B cell (primary cell): ENCODE results near the gene SPIB. TPM values are rescaled to one million over a fixed set of nuclear protein-coding genes. Genes with fewer than 3 reads are reported as not detected.

Source experiments
- ATAC-seq: fragments of 200-7000 bp; cut with Tn5 transposase; one replicate; pipeline ENCODE4 v1.10.0; 2021; ENCODE audit warnings: low read depth, mild to moderate bottlenecking, moderate number of reproducible peaks, moderate library complexity
- CTCF ChIA-PET: fragments of 350-600 bp; sonication (Branson Sonifier 250); formaldehyde crosslinking; loops from one replicate; lab custom pipeline; 2021; ENCODE audit warnings: antibody characterized with exemption, inconsistent platforms; lab: Charles Lee
- POLR2A ChIA-PET: fragments of 350-600 bp; sonication (Branson Sonifier 250); formaldehyde crosslinking; loops from one replicate; lab custom pipeline; 2021; ENCODE audit warnings: antibody characterized with exemption; lab: Charles Lee
- DNase-seq: peaks from one replicate; pipeline ENCODE4 v3.0.0; 2013
- H2AFZ ChIP-seq: 2 replicates; pipeline ENCODE4 v1.6.1; 2012; ENCODE audit warnings: mild to moderate bottlenecking, low read depth, low read length; ENCODE audit not compliant: insufficient read depth, poor library complexity, severe bottlenecking
- H3K27ac ChIP-seq, 2 donors: 1 replicate in 1 of 2; 2 replicates in 1 of 2; pipeline ENCODE4 v1.5.1; 2012 to 2013; ENCODE audit warnings: low read length in 2 of 2, mild to moderate bottlenecking in 2 of 2, moderate library complexity in 1 of 2
- H3K27me3 ChIP-seq, 4 experiments: fragments of 200-600 bp in 1 of 4; sonication (generic) in 1 of 4; replicated peaks in 1 of 4; 1 replicate in 2 of 4; 2 replicates in 2 of 4; pipeline versions ENCODE4 v1.6.1 to v1.7.0; 2013 to 2016; ENCODE audit warnings: low read length in 3 of 4, mild to moderate bottlenecking in 2 of 4, mixed read lengths in 1 of 4, moderate library complexity in 1 of 4; ENCODE audit not compliant: insufficient read depth in 4 of 4, control insufficient read depth in 3 of 4; ENCODE audit errors: control extremely low read depth in 1 of 4
- H3K36me3 ChIP-seq, 2 experiments: replicated peaks in 1 of 2; 1 replicate in 1 of 2; 2 replicates in 1 of 2; pipeline versions ENCODE4 v1.6.1 to v1.7.1; 2013; ENCODE audit warnings: low read length in 1 of 2; ENCODE audit not compliant: insufficient read depth in 2 of 2, control insufficient read depth in 1 of 2; ENCODE audit errors: control extremely low read depth in 1 of 2, extremely low read depth in 1 of 2
- H3K4me1 ChIP-seq, 2 donors: fragments of 200-600 bp in 1 of 2; sonication (generic) in 1 of 2; 1 replicate in 1 of 2; 2 replicates in 1 of 2; pipeline versions ENCODE4 v1.5.1 to v1.6.1; 2013 to 2017; ENCODE audit warnings: low read length in 2 of 2; ENCODE audit not compliant: control insufficient read depth in 2 of 2, insufficient read depth in 2 of 2
- H3K4me2 ChIP-seq: replicated peaks from 2 replicates; pipeline ENCODE3; 2012; ENCODE audit warnings: mild to moderate bottlenecking, low read depth, low read length; ENCODE audit not compliant: poor library complexity, severe bottlenecking
- H3K4me3 ChIP-seq, 5 experiments: fragments of 200-600 bp in 1 of 5; sonication (generic) in 1 of 5; 1 replicate in 3 of 5; 2 replicates in 2 of 5; pipeline versions ENCODE4 v1.5.1 to v1.7.0; 2011 to 2016; ENCODE audit warnings: low read length in 4 of 5, mild to moderate bottlenecking in 4 of 5, low read depth in 2 of 5, control low read depth in 1 of 5, moderate library complexity in 1 of 5; ENCODE audit not compliant: insufficient read depth in 1 of 5; ENCODE audit errors: control extremely low read depth in 1 of 5, extremely low read depth in 1 of 5
- H3K79me2 ChIP-seq: fragments of 200-600 bp; sonication (generic); one replicate; pipeline ENCODE4 v1.6.0; 2016; ENCODE audit warnings: low read length; ENCODE audit not compliant: control insufficient read depth, insufficient read depth
- H3K9ac ChIP-seq: fragments of 200-600 bp; sonication (generic); 2 replicates; pipeline ENCODE4 v1.6.1; 2017; ENCODE audit warnings: mild to moderate bottlenecking, low read length, moderate library complexity
- H3K9me3 ChIP-seq, 3 donors: one replicate each; pipeline versions ENCODE4 v1.6.1 to v1.7.1; 2013; ENCODE audit warnings: low read length in 2 of 3; ENCODE audit not compliant: control insufficient read depth in 2 of 3, insufficient read depth in 1 of 3; ENCODE audit errors: control extremely low read depth in 1 of 3
- H4K20me1 ChIP-seq: 2 replicates; pipeline ENCODE4 v1.6.0; 2012; ENCODE audit warnings: mild to moderate bottlenecking, low read length; ENCODE audit not compliant: insufficient read depth, control insufficient read depth, poor library complexity, severe bottlenecking
- H3K27ac Mint-ChIP-seq: one replicate; pipeline ENCODE4 v1.8.0; 2021; ENCODE audit warnings: mixed read lengths
- H3K27me3 Mint-ChIP-seq: one replicate; pipeline ENCODE4 v1.8.0; 2021; ENCODE audit warnings: mixed read lengths
- H3K4me1 Mint-ChIP-seq: one replicate; pipeline ENCODE4 v1.8.0; 2021; ENCODE audit warnings: mixed read lengths
- H3K4me3 Mint-ChIP-seq: one replicate; pipeline ENCODE4 v1.8.0; 2021; ENCODE audit warnings: mixed read lengths
- H3K9me3 Mint-ChIP-seq: one replicate; pipeline ENCODE4 v1.8.0; 2022; ENCODE audit warnings: mixed read lengths; ENCODE audit not compliant: insufficient read depth
- EZH2 ChIP-seq: IDR thresholded peaks from 2 replicates; pipeline ENCODE4 v1.6.1; 2012; ENCODE audit warnings: borderline replicate concordance, low read depth, mild to moderate bottlenecking, moderate library complexity, low read length; ENCODE audit not compliant: insufficient read depth, poor library complexity, severe bottlenecking
- WGBS: methylation state at CpG from one replicate; pipeline ENCODE4 v1.1.5; 2013; ENCODE audit warnings: missing lambda C conversion rate; ENCODE audit not compliant: insufficient coverage; 5-methylcytosine and 5-hydroxymethylcytosine counted together
- intact Hi-C: fragments of 100-400 bp; cut with micrococcal nuclease; formaldehyde crosslinking; loops from one replicate; pipeline ENCODE4 v1.10.0; 2022
- polyA plus RNA-seq: library from polyadenylated mRNA; depleted of rRNA; stranded (reverse); fragments of >200 nt; gene quantifications from 2 replicates; pipeline ENCODE4 v1.2.3, GENCODE V29; 2012
- total RNA-seq, 2 donors: library from RNA; stranded (reverse); fragments of 120-200 nt in 1 of 2; gene quantifications; 1 replicate in 1 of 2; 2 replicates in 1 of 2; pipeline versions ENCODE4 v1.2.3 to v1.2.4, GENCODE V29; 2013 to 2022
- TF ChIP-seq, protein P1 (sequence below): fragments of 200-600 bp; IDR thresholded peaks from one replicate; pipeline ENCODE4 v1.8.0; 2022; ENCODE audit warnings: antibody characterized with exemption, mild to moderate bottlenecking

The SPIB gene
- total and polyA plus RNA-seq, 2 donors (not counting 1 experiment from before 2014, with no cell fraction given): 183 to 205 TPM

DNA sequence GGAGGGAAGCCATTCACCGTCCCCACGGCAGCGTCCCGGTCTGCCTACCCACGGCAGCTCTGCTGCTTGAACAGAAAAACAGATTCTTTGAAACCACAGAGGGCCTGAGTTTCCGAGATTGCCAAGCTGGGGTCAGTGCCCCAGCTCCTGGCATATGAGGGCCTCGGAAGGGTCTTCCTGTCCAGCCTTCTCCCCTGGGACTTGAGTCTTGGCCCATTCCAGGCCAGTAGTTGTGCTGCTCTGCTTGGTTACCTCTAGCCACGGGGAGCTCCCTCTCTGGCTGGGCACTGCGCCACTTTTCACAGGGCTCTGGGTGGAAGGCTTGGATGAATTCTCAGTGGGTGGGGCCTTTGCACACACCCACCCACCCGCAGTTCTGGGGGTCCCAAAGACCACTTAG lies 8.6 kb upstream of the SPIB start:
- peak overlapping the region; percentile 15 for H3K27ac Mint-ChIP-seq
- WGBS: 93% methylated on average over 9 of the region's 10 CpGs
- POLR2A ChIA-PET: no interaction called here

DNA sequence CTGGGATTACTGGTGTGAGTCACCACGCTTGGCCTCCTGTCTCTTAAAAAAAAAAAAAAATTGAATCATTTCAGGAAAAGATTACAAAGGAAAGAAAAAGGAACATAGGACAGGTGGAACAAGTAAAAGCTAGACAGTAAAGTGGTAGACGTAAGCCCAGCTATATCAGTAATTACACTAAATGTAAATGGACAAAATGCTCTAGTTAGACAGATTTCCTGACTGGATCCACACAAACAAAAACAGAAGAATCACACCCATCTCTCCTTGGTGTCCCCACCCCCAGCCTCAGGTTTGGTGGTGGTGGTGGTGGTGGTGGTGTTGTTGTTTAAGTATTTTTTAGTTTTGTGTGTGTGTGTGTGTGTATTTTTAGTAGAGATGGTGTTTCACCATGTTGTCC lies 6.3 kb upstream of the SPIB start:
- Histone ChIP-seq H3K9ac (no peak overlapping the region), H2AFZ (no peak overlapping the region), H3K79me2 (peaks cover 8% of the 10 kb centered on the region), H4K20me1 (no peaks in the 10 kb centered on the region), H3K4me1 (peaks cover 30 to 36% of the 10 kb centered on the region in 2 donors), H3K9me3 (no peaks in the 10 kb centered on the region), H3K36me3 (peaks cover 0 to 18% of the 10 kb centered on the region in 2 experiments), H3K4me3 (no peak overlapping the region), H3K27me3 (no peaks in the 10 kb centered on the region), H3K27ac (no peak overlapping the region), H3K4me2 (no peak overlapping the region)
- CTCF ChIA-PET: interaction anchor here (0.6 to 1.7 kb wide), 6 partner anchors 29 to 496 kb away, joined by 3 to 9 read pairs (median 4); no protein-coding TSS in a partner anchor
- intact Hi-C loops: no loop called here
- Mint-ChIP-seq H3K4me1 (peaks cover 30% of the 10 kb centered on the region), H3K27ac (no peak overlapping the region), H3K4me3 (no peak overlapping the region), H3K27me3 (no peaks in the 10 kb centered on the region), H3K9me3 (no peaks in the 10 kb centered on the region)
- DNase-seq (no peak), ATAC-seq (no peak)
- TF ChIP-seq EZH2: no peak
- POLR2A ChIA-PET: interaction anchor here (0.6 kb wide), 1 partner anchor 52 kb away, joined by 4 read pairs; no protein-coding TSS in a partner anchor
- no CpG with 5 or more reads among the region's 2 CpGs for whole genome bisulfite sequencing

More for the DNA sequence above, 8.6 kb upstream of the SPIB start:
- no peak overlapping the region for H3K9ac ChIP-seq
- peaks cover 10 to 15% of the 10 kb centered on the region in 2 donors for H3K4me1 ChIP-seq
- H3K9me3 Mint-ChIP-seq: no peaks in the 10 kb centered on the region
- no peak overlapping the region for H3K4me3 Mint-ChIP-seq
- TF ChIP-seq EZH2: no peak
- TF ChIP-seq, protein P1, sequence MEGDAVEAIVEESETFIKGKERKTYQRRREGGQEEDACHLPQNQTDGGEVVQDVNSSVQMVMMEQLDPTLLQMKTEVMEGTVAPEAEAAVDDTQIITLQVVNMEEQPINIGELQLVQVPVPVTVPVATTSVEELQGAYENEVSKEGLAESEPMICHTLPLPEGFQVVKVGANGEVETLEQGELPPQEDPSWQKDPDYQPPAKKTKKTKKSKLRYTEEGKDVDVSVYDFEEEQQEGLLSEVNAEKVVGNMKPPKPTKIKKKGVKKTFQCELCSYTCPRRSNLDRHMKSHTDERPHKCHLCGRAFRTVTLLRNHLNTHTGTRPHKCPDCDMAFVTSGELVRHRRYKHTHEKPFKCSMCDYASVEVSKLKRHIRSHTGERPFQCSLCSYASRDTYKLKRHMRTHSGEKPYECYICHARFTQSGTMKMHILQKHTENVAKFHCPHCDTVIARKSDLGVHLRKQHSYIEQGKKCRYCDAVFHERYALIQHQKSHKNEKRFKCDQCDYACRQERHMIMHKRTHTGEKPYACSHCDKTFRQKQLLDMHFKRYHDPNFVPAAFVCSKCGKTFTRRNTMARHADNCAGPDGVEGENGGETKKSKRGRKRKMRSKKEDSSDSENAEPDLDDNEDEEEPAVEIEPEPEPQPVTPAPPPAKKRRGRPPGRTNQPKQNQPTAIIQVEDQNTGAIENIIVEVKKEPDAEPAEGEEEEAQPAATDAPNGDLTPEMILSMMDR: no peak
- H3K4me3 ChIP-seq: no peak overlapping the region
- H3K27me3 ChIP-seq: no peaks in the 10 kb centered on the region
- intact Hi-C loops: no loop called here
- peaks cover 0 to 18% of the 10 kb centered on the region in 2 experiments for H3K36me3 ChIP-seq
- H3K4me1 Mint-ChIP-seq: peaks cover 9% of the 10 kb centered on the region
- no peaks in the 10 kb centered on the region for H3K9me3 ChIP-seq
- DNase-seq: no peak
- H3K27ac ChIP-seq: no peak overlapping the region
- H3K27me3 Mint-ChIP-seq: no peaks in the 10 kb centered on the region
- H3K4me2 ChIP-seq: no peak overlapping the region
- no peak for ATAC-seq
- H2AFZ ChIP-seq: no peak overlapping the region
- peaks cover 9% of the 10 kb centered on the region for H3K79me2 ChIP-seq
- CTCF ChIA-PET: interaction anchor here (0.9 to 1.4 kb wide), 2 partner anchors 40 to 58 kb away, joined by 3 to 4 read pairs; no protein-coding TSS in a partner anchor
- H4K20me1 ChIP-seq: no peaks in the 10 kb centered on the region
